Measurements from ENCODE around the gene RC3H2. TPM values are rescaled to one million over a fixed set of nuclear protein-coding genes. Genes with fewer than 3 reads are reported as not detected.
"Not testable (repeated sequence)": the region's sequence is repeated elsewhere in the genome, so short reads cannot be mapped to it uniquely, and the experiment has no call there.

Gene RC3H2
- total RNA-seq, 1 donor from 2014 or later, result 66.8 TPM

DNA sequence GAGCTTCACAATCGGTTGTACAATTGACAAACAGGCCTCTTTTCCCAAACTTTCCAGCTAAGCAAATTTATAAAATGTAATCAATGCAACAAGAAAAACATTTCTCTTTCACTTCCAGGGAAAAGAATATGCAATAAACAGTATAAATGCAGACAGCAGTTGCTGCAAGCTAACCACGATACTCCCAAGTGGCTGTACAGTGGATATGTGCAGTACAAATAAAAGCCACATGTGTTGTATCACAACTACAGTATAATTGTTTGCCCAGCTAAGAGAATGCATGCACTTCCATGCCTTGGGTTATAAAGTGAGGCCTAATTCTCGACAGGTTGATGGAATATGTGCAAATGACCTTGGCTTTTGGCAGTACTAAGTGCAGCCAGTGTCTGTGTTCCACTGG, 60.0 kb downstream of the RC3H2 start:
- Mint-ChIP-seq H3K4me1 (ENCODE audit: unreplicated experiment) (no peaks in the 10 kb centered on the region), H3K4me3 (ENCODE audit: unreplicated experiment) (no peak overlapping the region), H3K27me3 (ENCODE audit: unreplicated experiment) (peaks cover 1% of the 10 kb centered on the region), H3K27ac (ENCODE audit: unreplicated experiment) (no peak overlapping the region), H3K9me3 (ENCODE audit: unreplicated experiment) (no peaks in the 10 kb centered on the region), H3K36me3 (ENCODE audit: low read depth, unreplicated experiment) (peaks cover 14% of the 10 kb centered on the region)
- TF ChIP-seq, protein P1, sequence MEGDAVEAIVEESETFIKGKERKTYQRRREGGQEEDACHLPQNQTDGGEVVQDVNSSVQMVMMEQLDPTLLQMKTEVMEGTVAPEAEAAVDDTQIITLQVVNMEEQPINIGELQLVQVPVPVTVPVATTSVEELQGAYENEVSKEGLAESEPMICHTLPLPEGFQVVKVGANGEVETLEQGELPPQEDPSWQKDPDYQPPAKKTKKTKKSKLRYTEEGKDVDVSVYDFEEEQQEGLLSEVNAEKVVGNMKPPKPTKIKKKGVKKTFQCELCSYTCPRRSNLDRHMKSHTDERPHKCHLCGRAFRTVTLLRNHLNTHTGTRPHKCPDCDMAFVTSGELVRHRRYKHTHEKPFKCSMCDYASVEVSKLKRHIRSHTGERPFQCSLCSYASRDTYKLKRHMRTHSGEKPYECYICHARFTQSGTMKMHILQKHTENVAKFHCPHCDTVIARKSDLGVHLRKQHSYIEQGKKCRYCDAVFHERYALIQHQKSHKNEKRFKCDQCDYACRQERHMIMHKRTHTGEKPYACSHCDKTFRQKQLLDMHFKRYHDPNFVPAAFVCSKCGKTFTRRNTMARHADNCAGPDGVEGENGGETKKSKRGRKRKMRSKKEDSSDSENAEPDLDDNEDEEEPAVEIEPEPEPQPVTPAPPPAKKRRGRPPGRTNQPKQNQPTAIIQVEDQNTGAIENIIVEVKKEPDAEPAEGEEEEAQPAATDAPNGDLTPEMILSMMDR (IDR thresholded peaks at IDR 0.05; ENCODE audit: unreplicated experiment), result no peak
- no peak for DNase-seq (ENCODE audit: low spot score)

DNA sequence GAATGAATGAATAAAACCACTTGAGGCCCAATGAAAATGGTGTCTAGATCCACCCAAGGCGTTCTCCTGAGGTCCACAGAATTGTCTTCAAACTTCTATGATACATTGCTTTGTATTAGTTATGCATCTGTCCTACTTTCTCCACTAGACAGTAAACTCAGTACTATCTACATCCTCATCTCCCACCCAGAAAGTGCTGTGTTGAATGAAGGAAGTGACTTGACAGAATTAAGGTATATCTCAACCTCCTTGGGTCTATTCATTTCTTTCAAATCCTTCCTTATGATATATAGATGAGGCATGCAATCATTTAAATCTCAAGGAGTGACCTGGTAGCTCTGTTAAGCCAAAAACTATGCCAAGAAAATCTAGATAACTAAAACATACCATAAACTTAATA, 61.0 kb downstream of the RC3H2 start:
- Mint-ChIP-seq H3K27ac (ENCODE audit: unreplicated experiment) (no peak overlapping the region), H3K4me3 (ENCODE audit: unreplicated experiment) (no peak overlapping the region), H3K27me3 (ENCODE audit: unreplicated experiment) (peaks cover 1% of the 10 kb centered on the region), H3K4me1 (ENCODE audit: unreplicated experiment) (no peaks in the 10 kb centered on the region), H3K9me3 (ENCODE audit: unreplicated experiment) (no peaks in the 10 kb centered on the region), H3K36me3 (ENCODE audit: low read depth, unreplicated experiment) (peaks cover 15% of the 10 kb centered on the region)
- DNase-seq (ENCODE audit: low spot score), result no peak
- TF ChIP-seq, protein P1 (IDR thresholded peaks at IDR 0.05; ENCODE audit: unreplicated experiment), result no peak

DNA sequence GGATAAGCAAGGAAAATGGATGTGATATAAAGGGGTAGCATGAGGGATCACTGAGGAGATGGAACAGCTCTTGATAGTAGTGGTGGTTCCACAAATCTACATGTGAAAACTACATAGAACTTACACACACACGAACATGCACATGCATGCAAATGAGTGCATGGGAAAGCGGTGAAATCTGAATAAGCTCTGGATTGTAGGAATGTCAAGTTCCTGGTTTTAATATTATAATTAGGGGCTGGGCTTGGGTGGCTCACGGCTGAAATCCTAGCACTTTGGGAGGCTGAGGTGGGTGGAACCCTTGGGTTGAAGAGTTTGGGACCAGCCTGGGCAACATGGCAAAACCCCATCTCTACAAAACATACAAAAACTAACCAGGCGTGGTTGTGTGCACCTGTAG, 63.7 kb downstream of the RC3H2 start:
- H3K36me3 Mint-ChIP-seq (ENCODE audit: low read depth, unreplicated experiment), result peaks cover 24% of the 10 kb centered on the region
- peaks cover 6% of the 10 kb centered on the region for H3K27me3 Mint-ChIP-seq (ENCODE audit: unreplicated experiment)
- H3K4me3 Mint-ChIP-seq (ENCODE audit: unreplicated experiment), result peak overlapping the region; percentile 34
- TF ChIP-seq, protein P1 (IDR thresholded peaks at IDR 0.05; ENCODE audit: unreplicated experiment), result no peak
- peaks cover 3% of the 10 kb centered on the region for H3K4me1 Mint-ChIP-seq (ENCODE audit: unreplicated experiment)
- no peak overlapping the region for H3K27ac Mint-ChIP-seq (ENCODE audit: unreplicated experiment)
- no peaks in the 10 kb centered on the region for H3K9me3 Mint-ChIP-seq (ENCODE audit: unreplicated experiment)
- no peak for DNase-seq (ENCODE audit: low spot score)

DNA sequence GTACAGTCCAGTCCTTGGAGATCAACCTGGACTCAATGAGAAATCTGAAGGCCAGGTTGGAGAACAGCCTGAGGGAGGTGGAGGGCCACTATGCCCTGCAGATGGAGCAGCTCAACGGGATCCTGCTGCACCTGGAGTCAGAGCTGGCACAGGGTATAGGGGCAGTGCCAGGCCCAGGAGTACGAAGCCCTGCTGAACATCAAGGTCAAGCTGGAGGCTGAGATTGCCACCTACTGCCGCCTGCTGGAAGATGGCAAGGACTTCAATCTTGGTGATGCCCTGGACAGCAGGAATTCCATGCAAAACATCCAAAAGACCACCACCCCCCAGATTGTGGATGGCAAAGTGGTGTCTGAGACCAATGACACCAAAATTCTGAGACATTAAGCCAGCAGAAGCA, 66.7 kb downstream of the RC3H2 start:
- Mint-ChIP-seq H3K36me3 (ENCODE audit: low read depth, unreplicated experiment) (peaks cover 20% of the 10 kb centered on the region), H3K4me1 (ENCODE audit: unreplicated experiment) (peaks cover 15% of the 10 kb centered on the region)
- not testable (repeated sequence) for H3K4me3 Mint-ChIP-seq (ENCODE audit: unreplicated experiment); DNase-seq (ENCODE audit: low spot score); H3K27me3 Mint-ChIP-seq (ENCODE audit: unreplicated experiment); H3K9me3 Mint-ChIP-seq (ENCODE audit: unreplicated experiment); H3K27ac Mint-ChIP-seq (ENCODE audit: unreplicated experiment)

DNA sequence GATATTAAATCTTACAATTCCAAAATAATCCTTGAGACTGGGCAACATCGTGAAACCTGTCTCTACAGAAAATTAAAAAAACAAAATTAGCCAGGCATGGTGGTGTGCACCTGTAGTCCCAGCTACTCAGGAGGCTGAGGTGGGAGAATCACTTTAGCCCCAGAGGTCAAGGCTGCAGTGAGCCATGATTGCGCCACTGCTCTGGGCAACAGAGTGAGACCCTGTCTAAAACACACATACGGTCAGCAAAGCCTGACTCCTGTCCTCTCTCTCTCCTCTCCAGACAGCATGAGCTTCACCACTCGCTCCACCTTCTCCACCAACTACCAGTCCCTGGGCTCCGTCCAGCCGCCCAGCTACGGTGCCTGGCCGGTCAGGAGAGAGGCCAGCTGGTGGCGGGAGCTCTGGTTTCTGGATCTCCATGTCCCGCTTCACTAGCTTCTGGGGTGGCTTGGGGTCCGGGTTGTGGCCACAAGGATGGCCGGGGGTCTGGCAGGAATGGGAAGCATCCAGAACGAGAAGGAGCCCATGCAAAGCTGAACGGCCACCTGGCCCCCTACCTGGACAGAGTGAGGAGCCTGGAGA, 67.8 kb downstream of the RC3H2 start:
- peaks cover 15% of the 10 kb centered on the region for H3K4me1 Mint-ChIP-seq (ENCODE audit: unreplicated experiment)
- no peak for DNase-seq (ENCODE audit: low spot score)
- H3K9me3 Mint-ChIP-seq (ENCODE audit: unreplicated experiment), result no peaks in the 10 kb centered on the region
- H3K36me3 Mint-ChIP-seq (ENCODE audit: low read depth, unreplicated experiment), result peaks cover 20% of the 10 kb centered on the region
- TF ChIP-seq, protein P1 (IDR thresholded peaks at IDR 0.05; ENCODE audit: unreplicated experiment), result no peak
- no peak overlapping the region for H3K27ac Mint-ChIP-seq (ENCODE audit: unreplicated experiment)
- no peak overlapping the region for H3K4me3 Mint-ChIP-seq (ENCODE audit: unreplicated experiment)
- peaks cover 9% of the 10 kb centered on the region for H3K27me3 Mint-ChIP-seq (ENCODE audit: unreplicated experiment)
